T-cell (primary cell): ENCODE data around the gene TMEM176A. TPM values are rescaled to one million over a fixed set of nuclear protein-coding genes. Genes with fewer than 3 reads are reported as not detected.
"Not testable (repeated sequence)": the region's sequence is repeated elsewhere in the genome, so short reads cannot be mapped to it uniquely, and the experiment has no call there.

Experiments used
- ATAC-seq, 4 experiments: fragments of 200-7000 bp in 3 of 4; fragments of 150-1000 bp in 1 of 4; cut with Tn5 transposase; replicated peaks in 1 of 4; 1 replicate in 3 of 4; 2 replicates in 1 of 4; pipeline ENCODE4 v1.10.0; 2021; ENCODE audit warnings: moderate library complexity in 3 of 4, mild to moderate bottlenecking in 2 of 4, moderate number of reproducible peaks in 1 of 4
- CTCF ChIA-PET, 2 donors: fragments of 300-600 bp; sonication (Branson Sonifier 250); formaldehyde crosslinking; loops; one replicate each; lab custom pipeline; 2022; ENCODE audit warnings: antibody characterized with exemption in 2 of 2; lab: Charles Lee
- POLR2A ChIA-PET, 2 donors: fragments of 300-600 bp; sonication (Branson Sonifier 250); formaldehyde crosslinking; loops; one replicate each; lab custom pipeline; 2022; ENCODE audit warnings: antibody characterized with exemption in 2 of 2; lab: Charles Lee
- DNase-seq, 35 experiments: peaks; one replicate each; pipeline versions ENCODE4 v3.0.0 to v3.0.0-alpha.2; 2013 to 2023
- H3K27ac ChIP-seq: one replicate; pipeline ENCODE4 v1.5.1; 2013; ENCODE audit warnings: low read length
- H3K27me3 ChIP-seq, 2 experiments: replicated peaks in 1 of 2; 1 replicate in 1 of 2; 2 replicates in 1 of 2; pipeline versions ENCODE4 v1.6.1 to v1.7.0; 2013; ENCODE audit warnings: low read length in 1 of 2, mixed read lengths in 1 of 2; ENCODE audit not compliant: control insufficient read depth in 2 of 2, insufficient read depth in 2 of 2; ENCODE audit errors: extremely low read depth in 1 of 2
- H3K36me3 ChIP-seq, 2 donors: 1 replicate in 1 of 2; 2 replicates in 1 of 2; pipeline versions ENCODE4 v1.6.1 to v1.7.0; 2013; ENCODE audit warnings: low read length in 1 of 2; ENCODE audit not compliant: control insufficient read depth in 2 of 2, insufficient read depth in 1 of 2; ENCODE audit errors: extremely low read depth in 1 of 2
- H3K4me1 ChIP-seq, 2 experiments: 1 replicate in 1 of 2; 2 replicates in 1 of 2; pipeline versions ENCODE4 v1.6.1 to v1.7.0; 2013; ENCODE audit warnings: low read length in 2 of 2, mixed read lengths in 1 of 2; ENCODE audit not compliant: insufficient read depth in 2 of 2, control insufficient read depth in 1 of 2; ENCODE audit errors: extremely low read depth in 1 of 2
- H3K4me3 ChIP-seq, 2 donors: 1 replicate in 1 of 2; 2 replicates in 1 of 2; pipeline versions ENCODE4 v1.5.1 to v1.7.0; 2013; ENCODE audit warnings: mild to moderate bottlenecking in 2 of 2, low read length in 1 of 2, moderate library complexity in 1 of 2; ENCODE audit not compliant: control insufficient read depth in 1 of 2; ENCODE audit errors: extremely low read depth in 1 of 2
- H3K9me3 ChIP-seq: 2 replicates; pipeline ENCODE4 v1.7.0; 2013
- H3K27ac Mint-ChIP-seq, 2 donors: one replicate each; pipeline ENCODE4 v1.8.0; 2020 to 2021; ENCODE audit warnings: mild to moderate bottlenecking in 2 of 2, mixed read lengths in 2 of 2
- H3K27me3 Mint-ChIP-seq, 2 donors: one replicate each; pipeline ENCODE4 v1.8.0; 2021 to 2022; ENCODE audit warnings: mixed read lengths in 2 of 2
- H3K36me3 Mint-ChIP-seq: one replicate; pipeline ENCODE4 v1.8.0; 2021; ENCODE audit warnings: mixed read lengths
- H3K4me1 Mint-ChIP-seq, 3 donors: one replicate each; pipeline ENCODE4 v1.8.0; 2020 to 2022; ENCODE audit warnings: mixed read lengths in 3 of 3, mild to moderate bottlenecking in 1 of 3
- H3K4me3 Mint-ChIP-seq, 3 donors: one replicate each; pipeline ENCODE4 v1.8.0; 2020 to 2022; ENCODE audit warnings: mild to moderate bottlenecking in 3 of 3, mixed read lengths in 3 of 3, moderate library complexity in 3 of 3
- H3K9me3 Mint-ChIP-seq, 3 donors: one replicate each; pipeline ENCODE4 v1.8.0; 2020 to 2022; ENCODE audit warnings: mixed read lengths in 3 of 3
- WGBS: methylation state at CpG from one replicate; pipeline ENCODE4 v1.1.5; 2013; ENCODE audit warnings: missing lambda C conversion rate; ENCODE audit not compliant: insufficient coverage; 5-methylcytosine and 5-hydroxymethylcytosine counted together
- total RNA-seq, 35 experiments: library from RNA in 6 of 35; stranded (reverse) in 6 of 35; fragments of 120-200 nt in 1 of 35; gene quantifications; one replicate each; pipeline versions ENCODE4 v1.2.1 to v1.2.4 and lab custom pipeline; 2013 to 2026

TMEM176A gene
- total RNA-seq, 5 donors from 2014 or later (not counting 1 experiment from before 2014, with no cell fraction given) = 0.43 to 0.79 (median 0.73) TPM; not detected in 2

DNA sequence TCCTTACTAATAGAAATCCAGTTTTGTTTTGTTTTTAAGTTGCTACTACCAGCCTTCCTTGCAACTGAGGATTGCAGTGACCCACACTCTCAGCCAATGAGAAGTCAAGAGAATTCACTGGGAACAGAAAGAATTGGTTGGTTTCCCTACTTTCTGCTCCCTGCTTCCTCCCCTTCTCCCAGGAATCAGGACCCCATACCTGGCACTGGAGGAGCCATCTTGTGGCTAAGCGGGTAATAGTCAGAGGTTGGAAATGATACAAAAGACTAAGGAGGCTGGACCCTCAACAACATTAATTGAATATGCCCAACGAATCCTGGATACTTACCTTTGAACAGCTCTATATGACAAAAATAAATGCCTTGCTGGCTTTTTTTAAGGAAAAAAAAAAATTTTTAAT is 6.3 kb downstream of the TMEM176A start:
- peaks cover 0 to 17% (median 12%) of the 10 kb centered on the region in 3 donors for H3K9me3 Mint-ChIP-seq
- no peaks in the 10 kb centered on the region for H3K36me3 ChIP-seq
- no peak overlapping the region for H3K27ac ChIP-seq
- ChIA-PET POLR2A (no interaction called here), CTCF (no interaction called here)
- no peak overlapping the region for H3K27ac Mint-ChIP-seq
- H3K4me1 ChIP-seq = no peaks in the 10 kb centered on the region
- peaks cover 0 to 41% of the 10 kb centered on the region in 2 experiments for H3K27me3 ChIP-seq
- H3K9me3 ChIP-seq = peaks cover 7% of the 10 kb centered on the region
- DNase-seq = no peak
- peaks cover 43 to 73% of the 10 kb centered on the region in 2 donors for H3K27me3 Mint-ChIP-seq
- H3K4me3 Mint-ChIP-seq = no peak overlapping the region
- H3K36me3 Mint-ChIP-seq = peaks cover 3% of the 10 kb centered on the region
- H3K4me1 Mint-ChIP-seq = peaks cover 0 to 6% (median 2%) of the 10 kb centered on the region in 3 donors
- no peak for ATAC-seq
- no CpG with 5 or more reads among the region's 2 CpGs for WGBS
- H3K4me3 ChIP-seq = no peak overlapping the region

- H3K4me3 ChIP-seq, H3K36me3 ChIP-seq, H3K36me3 Mint-ChIP-seq, CTCF ChIA-PET, H3K9me3 ChIP-seq, H3K4me1 ChIP-seq, H3K27ac ChIP-seq, ATAC-seq, H3K27ac Mint-ChIP-seq, H3K4me3 Mint-ChIP-seq, POLR2A ChIA-PET, DNase-seq, H3K4me1 Mint-ChIP-seq: not testable (repeated sequence)
- peaks cover 0 to 17% (median 12%) of the 10 kb centered on the region in 3 donors for H3K9me3 Mint-ChIP-seq
- WGBS = 86% methylated on average over 8 of the region's 13 CpGs
- peaks cover 0 to 34% of the 10 kb centered on the region in 2 experiments for H3K27me3 ChIP-seq
- peaks cover 41 to 70% of the 10 kb centered on the region in 2 donors for H3K27me3 Mint-ChIP-seq
These were observed 7.3 kb downstream of the TMEM176A start for GRCh38 chr7:150807616-150808438.

DNA sequence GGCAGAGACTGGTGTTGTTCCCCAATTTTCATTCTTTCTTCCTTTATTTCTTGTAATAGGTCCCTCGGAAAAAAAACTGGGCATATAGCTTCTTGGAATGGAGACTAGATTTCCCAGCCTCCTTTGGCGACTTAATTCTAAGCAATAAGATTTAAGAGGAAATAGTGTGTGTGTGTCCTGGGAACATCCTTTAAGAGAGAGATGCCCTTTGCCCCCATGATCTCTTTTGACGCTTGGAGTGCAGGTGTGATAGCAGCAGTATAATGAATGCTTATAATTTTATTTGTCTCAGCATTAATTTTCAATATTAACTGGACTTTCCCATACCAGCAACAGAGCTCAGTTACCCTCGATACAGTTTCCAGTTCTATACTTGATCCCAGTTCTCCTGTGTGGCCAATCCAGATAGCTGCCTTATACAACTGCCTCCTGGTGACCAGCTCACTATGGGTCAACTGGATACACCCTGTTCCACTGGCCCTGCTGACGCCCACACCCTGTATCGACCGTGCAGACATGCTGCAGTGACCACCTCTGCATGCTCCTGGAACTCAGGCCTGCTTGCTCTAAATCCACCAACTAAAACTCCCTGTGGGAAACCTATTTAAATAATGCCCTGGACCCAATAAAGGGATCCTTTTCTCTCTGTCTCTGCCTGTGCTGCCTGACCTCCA is 13.9 kb downstream of the TMEM176A start:
- H3K27me3 Mint-ChIP-seq = peaks cover 51 to 59% of the 10 kb centered on the region in 2 donors
- Histone ChIP-seq H3K27ac (no peak overlapping the region), H3K4me3 (no peak overlapping the region), H3K4me1 (no peaks in the 10 kb centered on the region), H3K9me3 (peaks cover 6% of the 10 kb centered on the region), H3K36me3 (no peaks in the 10 kb centered on the region), H3K27me3 (peaks cover 0 to 11% of the 10 kb centered on the region in 2 experiments)
- ChIA-PET CTCF (interaction anchor here in 1 of 2 donors (0.9 kb wide), 1 partner anchor 410 kb away, joined by 3 read pairs; no protein-coding TSS in a partner anchor), POLR2A (interaction anchor here in 1 of 2 donors (0.7 kb wide), 1 partner anchor 671 kb away, joined by 3 read pairs; no protein-coding TSS in a partner anchor)
- peaks cover 7 to 11% (median 9%) of the 10 kb centered on the region in 3 donors for H3K9me3 Mint-ChIP-seq
- WGBS = 71% methylated on average over 4 of the region's 7 CpGs
- no peak overlapping the region for H3K4me3 Mint-ChIP-seq
- DNase-seq (no peak), ATAC-seq (no peak)
- no peak overlapping the region for H3K27ac Mint-ChIP-seq
- no peaks in the 10 kb centered on the region for H3K4me1 Mint-ChIP-seq
- H3K36me3 Mint-ChIP-seq = peaks cover 5% of the 10 kb centered on the region

- 42% methylated on average over 2 of the region's 2 CpGs for WGBS
- CTCF ChIA-PET = no interaction called here
- peaks cover 8% of the 10 kb centered on the region for H3K9me3 ChIP-seq
- ATAC-seq (no peak), DNase-seq (no peak)
- no peaks in the 10 kb centered on the region for H3K4me1 ChIP-seq
- peaks cover 11 to 17% (median 14%) of the 10 kb centered on the region in 3 donors for H3K9me3 Mint-ChIP-seq
- no peak overlapping the region for H3K4me3 Mint-ChIP-seq
- peaks cover 0 to 18% of the 10 kb centered on the region in 2 experiments for H3K27me3 ChIP-seq
- H3K36me3 Mint-ChIP-seq = peaks cover 5% of the 10 kb centered on the region
- peaks cover 17 to 38% of the 10 kb centered on the region in 2 donors for H3K27me3 Mint-ChIP-seq
- H3K4me1 Mint-ChIP-seq = no peaks in the 10 kb centered on the region
- H3K36me3 ChIP-seq = no peaks in the 10 kb centered on the region
- no peak overlapping the region for H3K27ac ChIP-seq
- no peak overlapping the region for H3K4me3 ChIP-seq
- POLR2A ChIA-PET = no interaction called here
- H3K27ac Mint-ChIP-seq = no peak overlapping the region
These were observed 18.4 kb downstream of the TMEM176A start for GRCh38 chr7:150818971-150819370.

- no peaks in the 10 kb centered on the region for H3K4me1 Mint-ChIP-seq
- H3K4me3 ChIP-seq = no peak overlapping the region
- no peaks in the 10 kb centered on the region for H3K4me1 ChIP-seq
- peaks cover 13 to 38% of the 10 kb centered on the region in 2 donors for H3K27me3 Mint-ChIP-seq
- H3K36me3 ChIP-seq = no peaks in the 10 kb centered on the region
- H3K27ac ChIP-seq = no peak overlapping the region
- H3K36me3 Mint-ChIP-seq = peaks cover 5% of the 10 kb centered on the region
- no peak overlapping the region for H3K4me3 Mint-ChIP-seq
- POLR2A ChIA-PET = no interaction called here
- H3K27me3 ChIP-seq = peaks cover 0 to 11% of the 10 kb centered on the region in 2 experiments
- 78% methylated on average over 4 of the region's 5 CpGs for WGBS
- ATAC-seq (no peak), DNase-seq (no peak)
- no peak overlapping the region for H3K27ac Mint-ChIP-seq
- H3K9me3 Mint-ChIP-seq = peaks cover 11 to 17% (median 14%) of the 10 kb centered on the region in 3 donors
- peaks cover 8% of the 10 kb centered on the region for H3K9me3 ChIP-seq
- CTCF ChIA-PET = no interaction called here
These were observed 19.6 kb downstream of the TMEM176A start for GRCh38 chr7:150820148-150820547.

GRCh38 chr7:150820578-150821198 is 20.1 kb downstream of the TMEM176A start:
- 86% methylated on average over 4 of the region's 7 CpGs for WGBS
- no peak for DNase-seq

More at GRCh38 chr7:150820578-150821198, 20.1 kb downstream of the TMEM176A start:
- H3K27ac ChIP-seq = no peak overlapping the region
- Mint-ChIP-seq H3K9me3 (peaks cover 9 to 14% (median 12%) of the 10 kb centered on the region in 3 donors), H3K27me3 (peaks cover 11 to 37% of the 10 kb centered on the region in 2 donors), H3K4me3 (no peak overlapping the region), H3K4me1 (no peaks in the 10 kb centered on the region), H3K36me3 (peaks cover 4% of the 10 kb centered on the region), H3K27ac (no peak overlapping the region)
- peaks cover 0 to 11% of the 10 kb centered on the region in 2 experiments for H3K27me3 ChIP-seq
- no peaks in the 10 kb centered on the region for H3K36me3 ChIP-seq
- no peak overlapping the region for H3K4me3 ChIP-seq
- no peaks in the 10 kb centered on the region for H3K4me1 ChIP-seq
- no peak for ATAC-seq
- ChIA-PET CTCF (no interaction called here), POLR2A (no interaction called here)
- peaks cover 8% of the 10 kb centered on the region for H3K9me3 ChIP-seq
